ENCODE data around the gene MRC1.

Gene MRC1

DNA sequence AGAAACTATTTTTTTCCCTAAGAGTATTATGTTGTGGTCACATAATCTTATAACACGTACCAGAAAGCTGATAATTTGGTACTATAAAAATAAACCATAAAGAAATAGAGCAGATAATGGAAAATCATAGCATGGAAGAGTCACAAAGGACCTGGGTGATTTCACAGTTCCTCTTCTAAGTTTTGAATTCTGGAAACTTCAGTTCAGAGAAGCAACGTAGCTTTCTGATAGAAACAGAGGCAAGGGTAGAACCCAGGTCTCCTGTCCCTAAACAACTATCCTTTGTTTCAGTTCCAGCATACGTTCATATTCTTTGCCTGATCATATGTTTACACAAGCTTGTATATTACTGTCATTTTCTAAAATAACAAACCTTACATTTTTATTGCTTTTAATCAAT, 47.9 kb downstream of the MRC1 start:
- no CpG with 5 or more reads among the region's 3 CpGs for WGBS (ENCODE audit: extremely low coverage, insufficient coverage, insufficient read length)

GRCh38 chr10:17859492-17860156, 50.5 kb downstream of the MRC1 start:
- H3K23ac ChIP-seq (ENCODE audit: low read length): no peak overlapping the region
- WGBS (ENCODE audit: extremely low coverage, insufficient coverage, insufficient read length): no CpG with 5 or more reads among the region's 8 CpGs
- H4K91ac ChIP-seq (ENCODE audit: low read depth, low read length): no peak overlapping the region
- no peaks in the 10 kb centered on the region for H3K9me3 ChIP-seq (ENCODE audit: insufficient read depth, low read depth, low read length)
- no peak overlapping the region for H3K4me3 ChIP-seq (ENCODE audit: low read depth, low read length)
- H3K4me2 ChIP-seq (ENCODE audit: low read length): no peak overlapping the region
- H2BK120ac ChIP-seq (ENCODE audit: insufficient read depth, low read length, poor library complexity): no peak overlapping the region
- no peak overlapping the region for H4K12ac ChIP-seq (ENCODE audit: low read depth, low read length)
- no peak overlapping the region for H2BK12ac ChIP-seq (ENCODE audit: low read length)
- no peak overlapping the region for H3K9ac ChIP-seq (ENCODE audit: low read length)
- no peak overlapping the region for H3K14ac ChIP-seq (ENCODE audit: low read length)
- H3K18ac ChIP-seq (ENCODE audit: low read length): no peak overlapping the region
- H3K27me3 ChIP-seq (ENCODE audit: insufficient read depth, low read length): no peaks in the 10 kb centered on the region
- no peak overlapping the region for H3K4ac ChIP-seq (ENCODE audit: low read depth, low read length)
- H3K36me3 ChIP-seq (ENCODE audit: control insufficient read depth in 1 of 2, insufficient read depth in 2 of 2, low read length in 2 of 2): no peaks in the 10 kb centered on the region
- H3K79me2 ChIP-seq (ENCODE audit: control insufficient read depth, insufficient read depth, low read length, poor library complexity): no peaks in the 10 kb centered on the region
- no peaks in the 10 kb centered on the region for H3K79me1 ChIP-seq (ENCODE audit: low read length)
- H2BK5ac ChIP-seq (ENCODE audit: low read depth, low read length, poor library complexity): no peak overlapping the region
- DNase-seq: no peak
- H3K27ac ChIP-seq (ENCODE audit: low read depth, low read length): no peak overlapping the region
- no peaks in the 10 kb centered on the region for H3K4me1 ChIP-seq (ENCODE audit: control insufficient read depth in 1 of 2, insufficient read depth in 2 of 2, low read length in 2 of 2)
- H2AK5ac ChIP-seq (ENCODE audit: low read length): no peak overlapping the region
- no peak overlapping the region for H2AFZ ChIP-seq (ENCODE audit: insufficient read depth, low read length, poor library complexity)
- no peak overlapping the region for H4K8ac ChIP-seq (ENCODE audit: low read depth, low read length)

More for the DNA sequence above, 47.9 kb downstream of the MRC1 start:
- Histone ChIP-seq H3K23ac (ENCODE audit: low read length) (no peak overlapping the region), H3K79me2 (ENCODE audit: control insufficient read depth, insufficient read depth, low read length, poor library complexity) (no peaks in the 10 kb centered on the region), H3K14ac (ENCODE audit: low read length) (no peak overlapping the region), H3K4me1 (ENCODE audit: control insufficient read depth in 1 of 2, insufficient read depth in 2 of 2, low read length in 2 of 2) (no peaks in the 10 kb centered on the region), H2BK12ac (ENCODE audit: low read length) (no peak overlapping the region), H4K8ac (ENCODE audit: low read depth, low read length) (no peak overlapping the region), H3K4me3 (ENCODE audit: low read depth, low read length) (no peak overlapping the region), H4K91ac (ENCODE audit: low read depth, low read length) (no peak overlapping the region), H3K4ac (ENCODE audit: low read depth, low read length) (no peak overlapping the region), H2AFZ (ENCODE audit: insufficient read depth, low read length, poor library complexity) (no peak overlapping the region), H3K4me2 (ENCODE audit: low read length) (no peak overlapping the region), H2BK5ac (ENCODE audit: low read depth, low read length, poor library complexity) (no peak overlapping the region), H3K27me3 (ENCODE audit: insufficient read depth, low read length) (no peaks in the 10 kb centered on the region), H3K36me3 (ENCODE audit: control insufficient read depth in 1 of 2, insufficient read depth in 2 of 2, low read length in 2 of 2) (no peaks in the 10 kb centered on the region), H2BK120ac (ENCODE audit: insufficient read depth, low read length, poor library complexity) (no peak overlapping the region), H2AK5ac (ENCODE audit: low read length) (no peak overlapping the region), H3K27ac (ENCODE audit: low read depth, low read length) (no peak overlapping the region), H3K9ac (ENCODE audit: low read length) (no peak overlapping the region), H3K18ac (ENCODE audit: low read length) (no peak overlapping the region), H3K79me1 (ENCODE audit: low read length) (no peaks in the 10 kb centered on the region), H3K9me3 (ENCODE audit: insufficient read depth, low read depth, low read length) (no peaks in the 10 kb centered on the region), H4K12ac (ENCODE audit: low read depth, low read length) (no peak overlapping the region)
- no peak for DNase-seq

- Histone ChIP-seq H3K23ac (ENCODE audit: low read length) (no peak overlapping the region), H3K36me3 (ENCODE audit: control insufficient read depth in 1 of 2, insufficient read depth in 2 of 2, low read length in 2 of 2) (no peaks in the 10 kb centered on the region), H3K4me3 (ENCODE audit: low read depth, low read length) (no peak overlapping the region), H3K4me2 (ENCODE audit: low read length) (no peak overlapping the region), H4K12ac (ENCODE audit: low read depth, low read length) (no peak overlapping the region), H3K4ac (ENCODE audit: low read depth, low read length) (no peak overlapping the region), H4K8ac (ENCODE audit: low read depth, low read length) (no peak overlapping the region), H2BK12ac (ENCODE audit: low read length) (no peak overlapping the region), H3K9ac (ENCODE audit: low read length) (no peak overlapping the region), H2AK5ac (ENCODE audit: low read length) (no peak overlapping the region), H3K4me1 (ENCODE audit: control insufficient read depth in 1 of 2, insufficient read depth in 2 of 2, low read length in 2 of 2) (no peaks in the 10 kb centered on the region), H3K14ac (ENCODE audit: low read length) (no peak overlapping the region), H3K27me3 (ENCODE audit: insufficient read depth, low read length) (no peaks in the 10 kb centered on the region), H2BK120ac (ENCODE audit: insufficient read depth, low read length, poor library complexity) (no peak overlapping the region), H3K27ac (ENCODE audit: low read depth, low read length) (no peak overlapping the region), H3K79me1 (ENCODE audit: low read length) (no peaks in the 10 kb centered on the region), H3K18ac (ENCODE audit: low read length) (no peak overlapping the region), H2BK5ac (ENCODE audit: low read depth, low read length, poor library complexity) (no peak overlapping the region), H2AFZ (ENCODE audit: insufficient read depth, low read length, poor library complexity) (no peak overlapping the region), H3K9me3 (ENCODE audit: insufficient read depth, low read depth, low read length) (no peaks in the 10 kb centered on the region), H4K91ac (ENCODE audit: low read depth, low read length) (no peak overlapping the region), H3K79me2 (ENCODE audit: control insufficient read depth, insufficient read depth, low read length, poor library complexity) (no peaks in the 10 kb centered on the region)
- DNase-seq: no peak
- WGBS (ENCODE audit: extremely low coverage, insufficient coverage, insufficient read length): no CpG with 5 or more reads among the region's 5 CpGs
Measured at GRCh38 chr10:17861760-17862159, 52.6 kb downstream of the MRC1 start.

DNA sequence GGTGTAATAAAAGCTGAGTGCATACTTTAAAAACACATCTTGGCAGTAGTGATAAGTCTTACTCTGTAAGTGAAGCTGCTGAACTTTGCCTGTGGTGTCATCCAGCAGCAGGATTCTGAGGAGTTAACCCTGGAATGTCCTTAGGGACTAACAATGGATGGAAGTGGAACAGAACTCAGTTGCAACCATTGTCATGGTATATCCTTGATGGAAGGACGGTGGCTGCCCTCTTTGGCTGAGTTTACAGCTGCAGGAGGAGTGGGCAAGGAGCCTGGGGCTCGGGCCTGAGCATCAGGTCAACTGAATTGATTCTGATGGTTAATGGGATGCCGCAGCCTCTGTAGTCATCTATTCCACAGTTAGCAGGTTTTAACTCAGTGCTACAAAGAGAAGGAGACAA, 56.2 kb downstream of the MRC1 start:
- Histone ChIP-seq H3K27me3 (ENCODE audit: insufficient read depth, low read length) (no peaks in the 10 kb centered on the region), H3K9ac (ENCODE audit: low read length) (no peak overlapping the region), H4K8ac (ENCODE audit: low read depth, low read length) (no peak overlapping the region), H3K18ac (ENCODE audit: low read length) (no peak overlapping the region), H3K23ac (ENCODE audit: low read length) (no peak overlapping the region), H3K9me3 (ENCODE audit: insufficient read depth, low read depth, low read length) (no peaks in the 10 kb centered on the region), H3K4me3 (ENCODE audit: low read depth, low read length) (no peak overlapping the region), H3K4me2 (ENCODE audit: low read length) (no peak overlapping the region), H4K91ac (ENCODE audit: low read depth, low read length) (no peak overlapping the region), H2BK120ac (ENCODE audit: insufficient read depth, low read length, poor library complexity) (no peak overlapping the region), H3K4ac (ENCODE audit: low read depth, low read length) (no peak overlapping the region), H2BK5ac (ENCODE audit: low read depth, low read length, poor library complexity) (no peak overlapping the region), H3K79me2 (ENCODE audit: control insufficient read depth, insufficient read depth, low read length, poor library complexity) (no peaks in the 10 kb centered on the region), H3K4me1 (ENCODE audit: control insufficient read depth in 1 of 2, insufficient read depth in 2 of 2, low read length in 2 of 2) (no peaks in the 10 kb centered on the region), H3K14ac (ENCODE audit: low read length) (no peak overlapping the region), H2AFZ (ENCODE audit: insufficient read depth, low read length, poor library complexity) (no peak overlapping the region), H2BK12ac (ENCODE audit: low read length) (no peak overlapping the region), H3K27ac (ENCODE audit: low read depth, low read length) (no peak overlapping the region), H3K79me1 (ENCODE audit: low read length) (no peaks in the 10 kb centered on the region), H4K12ac (ENCODE audit: low read depth, low read length) (no peak overlapping the region), H2AK5ac (ENCODE audit: low read length) (no peak overlapping the region), H3K36me3 (ENCODE audit: control insufficient read depth in 1 of 2, insufficient read depth in 2 of 2, low read length in 2 of 2) (no peaks in the 10 kb centered on the region)
- DNase-seq: no peak
- whole genome bisulfite sequencing (ENCODE audit: extremely low coverage, insufficient coverage, insufficient read length): no CpG with 5 or more reads among the region's 3 CpGs

Data from trophoblast cell (in vitro differentiated cells and primary cell).